GM23338 (cell line): ENCODE measurements around the gene PYCR2. TPM values are rescaled to one million over a fixed set of nuclear protein-coding genes. Genes with fewer than 3 reads are reported as not detected.
A peak's percentile ranks its signal among the peaks of the same experiment; 100 is the strongest.

Source experiments
- ATAC-seq: fragments of 200-7000 bp; cut with Tn5 transposase; 3 replicates; pipeline ENCODE4 v1.9.1; 2020
- DNase-seq: peaks from one replicate; pipeline ENCODE4 v3.0.0-alpha.2; 2015; ENCODE audit warnings: low spot score
- H2AFZ ChIP-seq: fragments of 200-600 bp; sonication (generic); 2 replicates; pipeline ENCODE4 v1.8.0; 2016; ENCODE audit warnings: antibody characterized with exemption, mild to moderate bottlenecking, moderate library complexity
- H3F3A ChIP-seq: fragments of 200-600 bp; sonication (generic); replicated peaks from 2 replicates; pipeline ENCODE4 v1.8.0; 2017; ENCODE audit warnings: antibody characterized with exemption, mixed run types, low read depth
- H3K27ac ChIP-seq: fragments of 200-600 bp; sonication (generic); 2 replicates; pipeline ENCODE4 v1.6.1; 2016; ENCODE audit warnings: low read depth
- H3K27me3 ChIP-seq: fragments of 200-600 bp; sonication (generic); 2 replicates; pipeline ENCODE4 v1.8.0; 2016; ENCODE audit warnings: mild to moderate bottlenecking, mixed run types, moderate library complexity; ENCODE audit not compliant: insufficient read depth
- H3K36me3 ChIP-seq: fragments of 200-600 bp; sonication (generic); 2 replicates; pipeline ENCODE4 v1.8.0; 2016; ENCODE audit warnings: mild to moderate bottlenecking; ENCODE audit not compliant: insufficient read depth
- H3K4me1 ChIP-seq: fragments of 200-600 bp; sonication (generic); 2 replicates; pipeline ENCODE4 v1.8.0; 2016; ENCODE audit warnings: mild to moderate bottlenecking, moderate library complexity; ENCODE audit not compliant: insufficient read depth
- H3K4me2 ChIP-seq: fragments of 200-600 bp; sonication (generic); 2 replicates; pipeline ENCODE4 v1.7.1; 2017; ENCODE audit warnings: mixed run types
- H3K4me3 ChIP-seq: fragments of 200-600 bp; sonication (generic); 2 replicates; pipeline ENCODE4 v1.6.1; 2016; ENCODE audit warnings: mixed run types
- H3K79me2 ChIP-seq: fragments of 200-600 bp; sonication (generic); replicated peaks from 2 replicates; pipeline ENCODE4 v1.8.0; 2017; ENCODE audit warnings: mild to moderate bottlenecking; ENCODE audit not compliant: insufficient read depth
- H3K9me2 ChIP-seq: fragments of 200-600 bp; sonication (generic); 2 replicates; pipeline ENCODE4 v1.8.0; 2017; ENCODE audit not compliant: insufficient read depth
- H4K20me1 ChIP-seq: fragments of 200-600 bp; sonication (generic); replicated peaks from 2 replicates; pipeline ENCODE4 v1.8.0; 2017; ENCODE audit warnings: mild to moderate bottlenecking; ENCODE audit not compliant: insufficient read depth
- H3K27ac Mint-ChIP-seq: 2 replicates; pipeline ENCODE4 v1.8.0; 2020; ENCODE audit warnings: inconsistent platforms, mild to moderate bottlenecking, moderate library complexity, mixed read lengths
- H3K27me3 Mint-ChIP-seq: 3 replicates; pipeline ENCODE4 v1.8.0; 2022; ENCODE audit warnings: low read depth, mild to moderate bottlenecking, moderate library complexity, mixed read lengths, inconsistent platforms; ENCODE audit not compliant: insufficient read depth, poor library complexity
- H3K36me3 Mint-ChIP-seq: 3 replicates; pipeline ENCODE4 v1.8.0; 2021; ENCODE audit warnings: low read depth, mild to moderate bottlenecking, inconsistent platforms, moderate library complexity, mixed read lengths
- H3K4me1 Mint-ChIP-seq: 3 replicates; pipeline ENCODE4 v1.8.0; 2020; ENCODE audit warnings: mild to moderate bottlenecking, inconsistent platforms, mixed read lengths
- H3K4me3 Mint-ChIP-seq: 3 replicates; pipeline ENCODE4 v1.8.0; 2021; ENCODE audit warnings: moderate library complexity, mild to moderate bottlenecking, inconsistent platforms, mixed read lengths
- H3K9me3 Mint-ChIP-seq: 3 replicates; pipeline ENCODE4 v1.8.0; 2020; ENCODE audit warnings: moderate library complexity, mild to moderate bottlenecking, inconsistent platforms, mixed read lengths
- CREB1 ChIP-seq: fragments of 250-450 bp; sonication (Bioruptor Pico); IDR thresholded peaks from 2 replicates; pipeline ENCODE4 v1.5.0; 2020; ENCODE audit warnings: low read depth, mild to moderate bottlenecking, moderate library complexity
- CTCF ChIP-seq, 2 experiments: fragments of 200-600 bp in 1 of 2; sonication (generic) in 1 of 2; conservative IDR thresholded peaks; 2 replicates each; pipeline versions ENCODE4 v1.5.1 to v1.6.1; 2016 to 2017; ENCODE audit warnings: antibody characterized with exemption in 2 of 2, low read depth in 2 of 2, mild to moderate bottlenecking in 2 of 2, moderate library complexity in 1 of 2
- EZH2 ChIP-seq: fragments of 200-600 bp; sonication (generic); IDR thresholded peaks from one replicate; pipeline ENCODE4 v1.8.0; 2017; ENCODE audit warnings: antibody characterized with exemption, mild to moderate bottlenecking, low read depth; ENCODE audit not compliant: unreplicated experiment
- NANOG ChIP-seq: IDR thresholded peaks from 2 replicates; pipeline ENCODE4 v1.6.1; 2016; ENCODE audit warnings: antibody characterized with exemption, borderline replicate concordance
- POLR2AphosphoS5 ChIP-seq: IDR thresholded peaks from 2 replicates; pipeline ENCODE4 v1.6.1; 2016; ENCODE audit warnings: antibody characterized with exemption, low read depth
- REST ChIP-seq: IDR thresholded peaks from one replicate; pipeline ENCODE4 v1.6.1; 2018; ENCODE audit warnings: antibody characterized with exemption; ENCODE audit not compliant: unreplicated experiment
- STAT1 ChIP-seq: IDR thresholded peaks from one replicate; pipeline ENCODE4 v1.6.1; 2016; ENCODE audit warnings: antibody characterized with exemption; ENCODE audit not compliant: unreplicated experiment
- ZNF114 ChIP-seq: fragments of 250-450 bp; sonication (Bioruptor Pico); IDR thresholded peaks from 2 replicates; pipeline ENCODE4 v1.5.0; 2020; ENCODE audit warnings: mild to moderate bottlenecking, moderate library complexity
- ZNF331 ChIP-seq: fragments of 250-450 bp; sonication (Bioruptor Pico); IDR thresholded peaks from 2 replicates; pipeline ENCODE4 v1.5.0; 2020; ENCODE audit warnings: low read depth, mild to moderate bottlenecking, moderate library complexity
- polyA plus RNA-seq: library from polyadenylated mRNA; unstranded; fragments of >200 nt; fragmentation: Nextera tagmentation; extraction: Ambion mirVana; gene quantifications from 2 replicates; pipeline ENCODE4 v1.2.1, GENCODE V29; 2016
- total RNA-seq: library from RNA; depleted of rRNA; stranded (reverse); fragments of >200 nt; shearing (Covaris generic); gene quantifications from 2 replicates; pipeline ENCODE4 v1.2.3, GENCODE V29; 2014
- TF ChIP-seq, protein P1 (sequence below): IDR thresholded peaks from 2 replicates; pipeline ENCODE4 v1.6.1; 2016; ENCODE audit warnings: antibody characterized with exemption

Gene PYCR2
- total and polyA plus RNA-seq, 2 experiments from 2014 or later = 89.1 to 109 TPM

- Mint-ChIP-seq H3K4me3 (peak overlapping the region; percentile 5; the same call in 1 of the 3 replicates), H3K4me1 (peaks cover 72% of the 10 kb centered on the region), H3K27ac (peak overlapping the region; percentile 87), H3K36me3 (no peaks in the 10 kb centered on the region), H3K27me3 (peaks cover 28% of the 10 kb centered on the region), H3K9me3 (no peaks in the 10 kb centered on the region)
- H3K27ac ChIP-seq = peak overlapping the region; percentile 94
- H3K79me2 ChIP-seq = no peaks in the 10 kb centered on the region
- peak; percentile 81 for DNase-seq
- no peak overlapping the region for H2AFZ ChIP-seq
- no peaks in the 10 kb centered on the region for H4K20me1 ChIP-seq
- peak overlapping the region; percentile 72 for H3K4me2 ChIP-seq
- no peaks in the 10 kb centered on the region for H3K9me2 ChIP-seq
- no peak overlapping the region for H3K4me3 ChIP-seq
- H3F3A ChIP-seq = peaks cover 32% of the 10 kb centered on the region
- H3K4me1 ChIP-seq = peaks cover 77% of the 10 kb centered on the region
- H3K36me3 ChIP-seq = no peaks in the 10 kb centered on the region
- peaks cover 4% of the 10 kb centered on the region; the same call in 1 of the 2 replicates for H3K27me3 ChIP-seq
- TF ChIP-seq POLR2AphosphoS5 (no peak), NANOG (peak; percentile 91)
- ATAC-seq = peak; percentile 63
Observed at GRCh38 chr1:225945564-225945963, 21.5 kb upstream of the PYCR2 start.

- Mint-ChIP-seq H3K36me3 (no peaks in the 10 kb centered on the region), H3K4me1 (peaks cover 72% of the 10 kb centered on the region), H3K4me3 (no peak overlapping the region), H3K27me3 (peaks cover 34% of the 10 kb centered on the region), H3K27ac (no peak overlapping the region; the same call in 1 of the 2 replicates), H3K9me3 (no peaks in the 10 kb centered on the region)
- Histone ChIP-seq H4K20me1 (no peaks in the 10 kb centered on the region), H3K79me2 (no peaks in the 10 kb centered on the region), H3K4me3 (no peak overlapping the region), H3K27ac (peak overlapping the region; percentile 94), H3K4me2 (peak overlapping the region; percentile 72), H3K9me2 (no peaks in the 10 kb centered on the region), H3K4me1 (peaks cover 72% of the 10 kb centered on the region), H3K27me3 (peaks cover 4% of the 10 kb centered on the region; the same call in 1 of the 2 replicates), H3K36me3 (no peaks in the 10 kb centered on the region), H2AFZ (no peak overlapping the region), H3F3A (peaks cover 32% of the 10 kb centered on the region)
- no peak for ATAC-seq
- no peak for DNase-seq
- TF ChIP-seq, protein P1, sequence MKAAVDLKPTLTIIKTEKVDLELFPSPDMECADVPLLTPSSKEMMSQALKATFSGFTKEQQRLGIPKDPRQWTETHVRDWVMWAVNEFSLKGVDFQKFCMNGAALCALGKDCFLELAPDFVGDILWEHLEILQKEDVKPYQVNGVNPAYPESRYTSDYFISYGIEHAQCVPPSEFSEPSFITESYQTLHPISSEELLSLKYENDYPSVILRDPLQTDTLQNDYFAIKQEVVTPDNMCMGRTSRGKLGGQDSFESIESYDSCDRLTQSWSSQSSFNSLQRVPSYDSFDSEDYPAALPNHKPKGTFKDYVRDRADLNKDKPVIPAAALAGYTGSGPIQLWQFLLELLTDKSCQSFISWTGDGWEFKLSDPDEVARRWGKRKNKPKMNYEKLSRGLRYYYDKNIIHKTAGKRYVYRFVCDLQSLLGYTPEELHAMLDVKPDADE = no peak
- TF ChIP-seq STAT1 (no peak), POLR2AphosphoS5 (no peak), ZNF331 (no peak), REST (no peak), ZNF114 (CRISPR knock-in tag) (no peak), EZH2 (no peak), CTCF (conservative IDR thresholded peaks at IDR 0.05; ENCODE audit: low read depth in 2 of 2) (no peak), CREB1 (no peak)
Observed at GRCh38 chr1:225944951-225945350, 20.9 kb upstream of the PYCR2 start.
